PC-9 (cell line): Measurements from ENCODE around the gene MACROD2.

Experiments used
- EZH2 ChIP-seq: fragments of 200-600 bp; sonication (generic); IDR thresholded peaks from 2 replicates; pipeline ENCODE4 v1.8.0; 2017; ENCODE audit warnings: antibody characterized with exemption, low read depth
- TF ChIP-seq, protein P1 (sequence below): fragments of 200-600 bp; sonication (generic); conservative IDR thresholded peaks from 2 replicates; pipeline ENCODE4 v1.6.1; 2017; ENCODE audit warnings: mixed run types, antibody characterized with exemption, mild to moderate bottlenecking, moderate library complexity

DNA sequence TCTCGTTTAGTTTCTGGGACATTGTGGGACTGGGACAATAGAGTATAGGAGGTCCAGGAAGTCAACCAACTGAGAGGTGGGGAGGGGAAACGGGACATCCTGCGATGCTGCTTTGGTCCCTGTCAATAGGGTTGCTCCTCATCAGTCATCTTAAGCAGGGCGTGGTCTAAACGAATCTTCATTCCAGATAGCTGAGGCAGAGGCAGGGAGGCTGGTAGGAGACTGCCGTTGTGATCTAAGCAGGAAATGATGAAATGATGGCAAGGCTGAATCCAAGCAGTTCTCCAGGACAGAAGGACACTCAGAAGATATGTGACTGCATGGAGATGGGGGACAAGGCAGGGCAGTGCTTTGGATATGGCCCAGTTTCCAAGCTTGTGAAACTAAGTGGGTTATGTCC is 1624.5 kb downstream of the MACROD2 start:
- TF ChIP-seq, protein P1, sequence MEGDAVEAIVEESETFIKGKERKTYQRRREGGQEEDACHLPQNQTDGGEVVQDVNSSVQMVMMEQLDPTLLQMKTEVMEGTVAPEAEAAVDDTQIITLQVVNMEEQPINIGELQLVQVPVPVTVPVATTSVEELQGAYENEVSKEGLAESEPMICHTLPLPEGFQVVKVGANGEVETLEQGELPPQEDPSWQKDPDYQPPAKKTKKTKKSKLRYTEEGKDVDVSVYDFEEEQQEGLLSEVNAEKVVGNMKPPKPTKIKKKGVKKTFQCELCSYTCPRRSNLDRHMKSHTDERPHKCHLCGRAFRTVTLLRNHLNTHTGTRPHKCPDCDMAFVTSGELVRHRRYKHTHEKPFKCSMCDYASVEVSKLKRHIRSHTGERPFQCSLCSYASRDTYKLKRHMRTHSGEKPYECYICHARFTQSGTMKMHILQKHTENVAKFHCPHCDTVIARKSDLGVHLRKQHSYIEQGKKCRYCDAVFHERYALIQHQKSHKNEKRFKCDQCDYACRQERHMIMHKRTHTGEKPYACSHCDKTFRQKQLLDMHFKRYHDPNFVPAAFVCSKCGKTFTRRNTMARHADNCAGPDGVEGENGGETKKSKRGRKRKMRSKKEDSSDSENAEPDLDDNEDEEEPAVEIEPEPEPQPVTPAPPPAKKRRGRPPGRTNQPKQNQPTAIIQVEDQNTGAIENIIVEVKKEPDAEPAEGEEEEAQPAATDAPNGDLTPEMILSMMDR: no peak
- TF ChIP-seq EZH2: no peak
